Pericardium fibroblast (primary cell): ENCODE measurements around the gene PRF1. TPM values are rescaled to one million over a fixed set of nuclear protein-coding genes. Genes with fewer than 3 reads are reported as not detected.

Experiments used
- total RNA-seq: library from RNA; depleted of rRNA; stranded (reverse); fragments of >200 nt; gene quantifications from 2 replicates; pipeline ENCODE4 v1.2.3, GENCODE V29; 2015

The PRF1 gene
- total RNA-seq, result not detected in 2 replicates

GRCh38 chr10:70602665-70603448, at the start of gene PRF1:
PRF1 (minus strand) TSS chr10:70602741; CDS start chr10:70600902, 1,839 bp downstream.

Other genes starting within 250 kb of the PRF1 start
- 11.9 and 15.2 TPM in 2 replicates for gene LRRC20, start 220.1 kb downstream of the PRF1 start, total RNA-seq
- gene EIF4EBP2, start 198.6 kb downstream of the PRF1 start, total RNA-seq, result 38.7 and 52.6 TPM in 2 replicates
- gene NODAL, start 161.1 kb downstream of the PRF1 start, total RNA-seq, result not detected in 2 replicates
- 0.12 and 3.7 TPM in 2 replicates for gene PALD1, start 124.0 kb downstream of the PRF1 start, total RNA-seq
- 0.17 and 1.1 TPM in 2 replicates for gene ADAMTS14, start 69.8 kb upstream of the PRF1 start, total RNA-seq
- gene TBATA, start 182.6 kb upstream of the PRF1 start, total RNA-seq, result not detected in 2 replicates
- gene SGPL1, start 213.2 kb upstream of the PRF1 start, total RNA-seq, result 17.4 and 21.1 TPM in 2 replicates